Keratinocyte (primary cell): ENCODE data around the gene CHRM4. TPM values are rescaled to one million over a fixed set of nuclear protein-coding genes. Genes with fewer than 3 reads are reported as not detected.

Experiments
- DNase-seq: peaks from one replicate; pipeline ENCODE4 v3.0.0-alpha.2; 2011; ENCODE audit warnings: low read depth, missing footprints, low spot score
- FAIRE-seq: peaks from 2 replicates; lab custom pipeline; 2011; peaks lifted over from hg19 to GRCh38; lab: Jason Lieb, UNC
- H2AFZ ChIP-seq: 2 replicates; pipeline ENCODE4 v1.6.0; 2012; ENCODE audit warnings: low read length, control low read depth, inconsistent platforms; ENCODE audit not compliant: control insufficient read depth
- H3K27ac ChIP-seq: 2 replicates; pipeline ENCODE4 v1.5.1; 2011; ENCODE audit warnings: low read length; ENCODE audit not compliant: control insufficient read depth, insufficient read depth
- H3K27me3 ChIP-seq: 3 replicates; pipeline ENCODE4 v1.6.0; 2011; ENCODE audit warnings: low read length; ENCODE audit not compliant: control insufficient read depth, insufficient read depth; ENCODE audit errors: extremely low read depth
- H3K36me3 ChIP-seq, 2 experiments: 2 replicates in 1 of 2; 3 replicates in 1 of 2; pipeline ENCODE4 v1.5.1; 2011; ENCODE audit warnings: low read length in 2 of 2, mild to moderate bottlenecking in 1 of 2; ENCODE audit not compliant: control insufficient read depth in 2 of 2, insufficient read depth in 2 of 2; ENCODE audit errors: extremely low read depth in 1 of 2
- H3K4me1 ChIP-seq: 3 replicates; pipeline ENCODE4 v1.5.1; 2011; ENCODE audit warnings: low read length; ENCODE audit not compliant: control insufficient read depth, insufficient read depth; ENCODE audit errors: extremely low read depth
- H3K4me2 ChIP-seq: 3 replicates; pipeline ENCODE4 v1.6.0; 2011; ENCODE audit warnings: low read depth, low read length; ENCODE audit not compliant: control insufficient read depth, insufficient read depth; ENCODE audit errors: extremely low read depth
- H3K4me3 ChIP-seq, 3 experiments: fragments of 200-600 bp in 1 of 3; sonication (generic) in 1 of 3; 2 replicates in 2 of 3; 3 replicates in 1 of 3; pipeline ENCODE4 v1.5.1; 2011 to 2016; ENCODE audit warnings: low read length in 3 of 3, mild to moderate bottlenecking in 3 of 3, control low read depth in 2 of 3, inconsistent platforms in 1 of 3, low read depth in 1 of 3, mixed read lengths in 1 of 3, mixed run types in 1 of 3, moderate library complexity in 1 of 3; ENCODE audit not compliant: control insufficient read depth in 2 of 3, insufficient read depth in 2 of 3; ENCODE audit errors: extremely low read depth in 1 of 3
- H3K79me2 ChIP-seq: 2 replicates; pipeline ENCODE4 v1.6.0; 2012; ENCODE audit warnings: low read length; ENCODE audit not compliant: control insufficient read depth, insufficient read depth
- H3K9ac ChIP-seq: 3 replicates; pipeline ENCODE4 v1.6.0; 2011; ENCODE audit warnings: low read length; ENCODE audit not compliant: control insufficient read depth, insufficient read depth; ENCODE audit errors: extremely low read depth
- H3K9me1 ChIP-seq: 3 replicates; pipeline ENCODE4 v1.6.0; 2011; ENCODE audit warnings: low read length; ENCODE audit not compliant: control insufficient read depth, insufficient read depth; ENCODE audit errors: extremely low read depth
- H3K9me3 ChIP-seq: 2 replicates; pipeline ENCODE4 v1.5.1; 2012; ENCODE audit warnings: low read depth, low read length; ENCODE audit not compliant: control insufficient read depth
- H4K20me1 ChIP-seq: 3 replicates; pipeline ENCODE4 v1.6.0; 2011; ENCODE audit warnings: low read length; ENCODE audit not compliant: control insufficient read depth, insufficient read depth; ENCODE audit errors: extremely low read depth
- CTCF ChIP-seq, 3 experiments: IDR thresholded peaks in 1 of 3; conservative IDR thresholded peaks in 1 of 3; optimal IDR thresholded peaks in 1 of 3; 2 replicates in 2 of 3; 3 replicates in 1 of 3; pipeline versions ENCODE3 to v1.5.1; 2011; ENCODE audit warnings: low read length in 3 of 3, mild to moderate bottlenecking in 3 of 3, moderate library complexity in 2 of 3, control low read depth in 1 of 3, inconsistent platforms in 1 of 3; ENCODE audit not compliant: insufficient read depth in 2 of 3; ENCODE audit errors: extremely low read depth in 1 of 3
- EZH2 ChIP-seq: IDR thresholded peaks from one replicate; pipeline ENCODE4 v1.6.1; 2012; ENCODE audit warnings: inconsistent platforms, mild to moderate bottlenecking, low read length, moderate library complexity
- dilution Hi-C: fragments of 300-500 bp; cut with MboI; formaldehyde crosslinking; loops from one replicate; pipeline ENCODE4 v1.7.0; 2020; ENCODE audit warnings: low sequenced_read_pairs; ENCODE audit not compliant: extremely low pct_ligation_motif_present
- polyA plus RNA-seq, 5 experiments: library from polyadenylated mRNA; depleted of rRNA in 3 of 5; stranded (reverse) in 3 of 5; stranded (forward) in 1 of 5; unstranded in 1 of 5; fragments of >200 nt; gene quantifications; 1 replicate in 1 of 5; 2 replicates in 3 of 5; 3 replicates in 1 of 5; pipeline versions ENCODE4 v1.2.1 to v1.2.3, GENCODE V29; 2011 to 2012; ENCODE audit warnings: missing spikeins in 2 of 5, low read depth in 1 of 5, low replicate concordance in 1 of 5

CHRM4 gene
- polyA plus RNA-seq, 1 donor (not counting 4 experiments of a cell fraction or from before 2014, with no cell fraction given), result not detected

DNA sequence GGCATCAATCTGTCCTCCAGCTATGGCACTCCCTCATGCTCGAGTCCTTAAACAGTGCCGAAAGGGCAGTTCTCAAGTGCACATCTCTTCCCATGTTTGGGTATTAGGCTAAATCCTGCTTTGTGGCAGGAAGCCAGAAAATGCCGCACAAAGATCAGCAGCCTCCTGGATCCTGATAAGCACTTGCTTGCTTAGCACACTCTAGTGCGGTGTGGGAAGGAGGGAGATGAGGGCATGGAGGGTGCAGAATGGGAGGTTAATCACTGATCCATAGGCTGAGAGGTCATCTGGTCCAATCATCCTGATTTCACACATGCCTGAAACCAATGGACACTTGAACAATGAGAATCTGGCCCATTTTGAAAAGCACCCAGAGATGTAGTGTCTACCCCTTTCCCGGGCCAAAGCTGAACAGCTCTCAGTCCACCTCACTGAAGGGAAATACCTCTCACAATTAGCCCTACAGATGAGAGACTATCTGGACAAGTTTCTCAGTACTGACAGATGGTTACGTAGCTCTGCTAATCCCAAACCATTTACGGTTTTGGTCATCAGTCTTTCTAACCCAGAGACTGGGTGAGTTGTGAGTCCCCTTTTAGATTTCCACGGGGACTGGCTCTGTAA lies 29.8 kb upstream of the CHRM4 start:
- DNase-seq, result no peak
- H3K4me1 ChIP-seq, result peaks cover 3% of the 10 kb centered on the region
- H3K4me2 ChIP-seq, result no peak overlapping the region
- no peaks in the 10 kb centered on the region for H3K79me2 ChIP-seq
- no peak overlapping the region for H2AFZ ChIP-seq
- no peaks in the 10 kb centered on the region for H4K20me1 ChIP-seq
- peaks cover 18 to 19% of the 10 kb centered on the region in 2 experiments for H3K36me3 ChIP-seq
- FAIRE-seq, result no peak
- TF ChIP-seq CTCF (optimal IDR thresholded peaks at IDR 0.05 in 1 of 3, IDR thresholded peaks at IDR 0.05 in 1 of 3, conservative IDR thresholded peaks at IDR 0.05 in 1 of 3; ENCODE audit: extremely low read depth in 1 of 3, insufficient read depth in 2 of 3, low read length in 3 of 3) (no peak), EZH2 (no peak)
- H3K9ac ChIP-seq, result no peak overlapping the region
- H3K4me3 ChIP-seq, result no peak overlapping the region
- H3K27ac ChIP-seq, result no peak overlapping the region
- H3K27me3 ChIP-seq, result no peaks in the 10 kb centered on the region
- H3K9me1 ChIP-seq, result no peaks in the 10 kb centered on the region
- H3K9me3 ChIP-seq, result no peaks in the 10 kb centered on the region
- dilution Hi-C loops, result no loop called here

- Histone ChIP-seq H3K4me2 (no peak overlapping the region), H3K79me2 (no peaks in the 10 kb centered on the region), H3K27me3 (no peaks in the 10 kb centered on the region), H4K20me1 (no peaks in the 10 kb centered on the region), H3K4me3 (no peak overlapping the region), H3K27ac (no peak overlapping the region), H3K9me1 (no peaks in the 10 kb centered on the region), H3K9ac (no peak overlapping the region), H2AFZ (no peak overlapping the region), H3K36me3 (peaks cover 15 to 19% of the 10 kb centered on the region in 2 experiments), H3K4me1 (no peaks in the 10 kb centered on the region), H3K9me3 (no peaks in the 10 kb centered on the region)
- TF ChIP-seq CTCF (optimal IDR thresholded peaks at IDR 0.05 in 1 of 3, IDR thresholded peaks at IDR 0.05 in 1 of 3, conservative IDR thresholded peaks at IDR 0.05 in 1 of 3; ENCODE audit: extremely low read depth in 1 of 3, insufficient read depth in 2 of 3, low read length in 3 of 3) (no peak), EZH2 (no peak)
- dilution Hi-C loops, result no loop called here
- DNase-seq (no peak), FAIRE-seq (no peak)
Observed at GRCh38 chr11:46420513-46420912, 28.9 kb upstream of the CHRM4 start.
